Spinal cord (tissue), 10 donors: ENCODE data around the gene RELT. TPM values are rescaled to one million over a fixed set of nuclear protein-coding genes. Genes with fewer than 3 reads are reported as not detected.
"Not testable (repeated sequence)": the region's sequence is repeated elsewhere in the genome, so short reads cannot be mapped to it uniquely, and the experiment has no call there.

ENCODE experiments used
- DNase-seq, 6 donors: peaks; one replicate each; pipeline versions ENCODE4 v3.0.0 to v3.0.0-alpha.2; 2013 to 2015; ENCODE audit warnings: low spot score in 6 of 6, low read depth in 4 of 6
- H3K27ac ChIP-seq: one replicate; pipeline ENCODE4 v1.5.1; 2013; ENCODE audit warnings: low read depth, low read length, control low read depth
- H3K27me3 ChIP-seq: one replicate; pipeline ENCODE4 v1.6.1; 2013; ENCODE audit warnings: low read length; ENCODE audit not compliant: control insufficient read depth, insufficient read depth
- H3K36me3 ChIP-seq: one replicate; pipeline ENCODE4 v1.6.1; 2013; ENCODE audit warnings: low read length; ENCODE audit not compliant: control insufficient read depth, insufficient read depth
- H3K4me1 ChIP-seq: one replicate; pipeline ENCODE4 v1.6.1; 2013; ENCODE audit warnings: low read length; ENCODE audit not compliant: control insufficient read depth, insufficient read depth
- H3K4me3 ChIP-seq: one replicate; pipeline ENCODE4 v1.5.1; 2013; ENCODE audit warnings: low read depth, low read length, control low read depth
- H3K9me3 ChIP-seq: one replicate; pipeline ENCODE4 v1.6.1; 2013; ENCODE audit warnings: low read length; ENCODE audit not compliant: control insufficient read depth, insufficient read depth
- WGBS: methylation state at CpG from one replicate; pipeline ENCODE4 v1.1.5; 2013; ENCODE audit warnings: missing lambda C conversion rate; ENCODE audit not compliant: insufficient coverage; 5-methylcytosine and 5-hydroxymethylcytosine counted together
- polyA plus RNA-seq, 2 donors: library from polyadenylated mRNA; unstranded; fragments of 120-200 nt; gene quantifications; one replicate each; pipeline ENCODE4 v1.2.1, GENCODE V29; 2013; ENCODE audit not compliant: insufficient read length in 2 of 2
- total RNA-seq, 2 donors: library from RNA; depleted of rRNA in 1 of 2; stranded (reverse); fragments of 120-200 nt in 1 of 2; fragments of >200 nt in 1 of 2; gene quantifications; one replicate each; pipeline versions ENCODE4 v1.2.3 to v1.2.4, GENCODE V29; 2013 to 2014
- donor health status: healthy.

Gene RELT
- total and polyA plus RNA-seq, 4 donors: 6.1 to 15.2 (median 9.7) TPM

- WGBS: 91% methylated on average over 2 of the region's 3 CpGs
- no peak for DNase-seq
- H3K4me3 ChIP-seq: no peak overlapping the region
- H3K36me3 ChIP-seq: no peaks in the 10 kb centered on the region
- H3K9me3 ChIP-seq: no peaks in the 10 kb centered on the region
- H3K27ac ChIP-seq: no peak overlapping the region
- H3K27me3 ChIP-seq: no peaks in the 10 kb centered on the region
- peaks cover 10% of the 10 kb centered on the region for H3K4me1 ChIP-seq
Observed at GRCh38 chr11:73423506-73423905, 47.3 kb downstream of the RELT start.

- WGBS: no CpG with 5 or more reads among the region's 1 CpG
- H3K27ac ChIP-seq: no peak overlapping the region
- no peak overlapping the region for H3K4me3 ChIP-seq
- no peaks in the 10 kb centered on the region for H3K9me3 ChIP-seq
- DNase-seq: no peak
- H3K27me3 ChIP-seq: no peaks in the 10 kb centered on the region
- peaks cover 10% of the 10 kb centered on the region for H3K4me1 ChIP-seq
- H3K36me3 ChIP-seq: peaks cover 1% of the 10 kb centered on the region
Observed at GRCh38 chr11:73425108-73425507, 48.9 kb downstream of the RELT start.

- H3K36me3 ChIP-seq: peaks cover 2% of the 10 kb centered on the region
- no peaks in the 10 kb centered on the region for H3K9me3 ChIP-seq
- peak overlapping the region; percentile 45 for H3K27ac ChIP-seq
- no peak overlapping the region for H3K4me3 ChIP-seq
- peaks cover 10% of the 10 kb centered on the region for H3K4me1 ChIP-seq
- H3K27me3 ChIP-seq: no peaks in the 10 kb centered on the region
- 67% methylated on average over 1 of the region's 2 CpGs for WGBS
- DNase-seq: peak in 2 of 6 donors; percentile 22 to 67
Observed at GRCh38 chr11:73426219-73426850, 50.1 kb downstream of the RELT start.

GRCh38 chr11:73428227-73428626 lies 52.0 kb downstream of the RELT start:
- H3K9me3 ChIP-seq: no peaks in the 10 kb centered on the region
- no peak for DNase-seq
- H3K36me3 ChIP-seq: peaks cover 2% of the 10 kb centered on the region
- no peak overlapping the region for H3K27ac ChIP-seq
- H3K27me3 ChIP-seq: no peaks in the 10 kb centered on the region
- H3K4me1 ChIP-seq: peaks cover 10% of the 10 kb centered on the region
- no peak overlapping the region for H3K4me3 ChIP-seq

GRCh38 chr11:73428699-73429098 lies 52.5 kb downstream of the RELT start:
- Histone ChIP-seq H3K36me3 (peaks cover 2% of the 10 kb centered on the region), H3K27ac (no peak overlapping the region), H3K4me1 (peaks cover 10% of the 10 kb centered on the region), H3K9me3 (no peaks in the 10 kb centered on the region), H3K4me3 (no peak overlapping the region), H3K27me3 (no peaks in the 10 kb centered on the region)
- no peak for DNase-seq

GRCh38 chr11:73429121-73429750 lies 53.0 kb downstream of the RELT start:
- 88% methylated on average over 4 of the region's 5 CpGs for WGBS
- no peaks in the 10 kb centered on the region for H3K9me3 ChIP-seq
- no peak overlapping the region for H3K4me3 ChIP-seq
- peaks cover 10% of the 10 kb centered on the region for H3K4me1 ChIP-seq
- H3K27ac ChIP-seq: no peak overlapping the region
- no peak for DNase-seq
- peaks cover 2% of the 10 kb centered on the region for H3K36me3 ChIP-seq
- H3K27me3 ChIP-seq: no peaks in the 10 kb centered on the region

- Histone ChIP-seq H3K4me1 (peaks cover 10% of the 10 kb centered on the region), H3K9me3 (no peaks in the 10 kb centered on the region), H3K36me3 (peaks cover 2% of the 10 kb centered on the region), H3K4me3 (no peak overlapping the region), H3K27me3 (no peaks in the 10 kb centered on the region), H3K27ac (no peak overlapping the region)
- 100% methylated on average over 3 of the region's 4 CpGs for WGBS
- DNase-seq: no peak
Observed at GRCh38 chr11:73430326-73430725, 54.1 kb downstream of the RELT start.

- H3K4me3 ChIP-seq: no peak overlapping the region
- H3K36me3 ChIP-seq: peaks cover 2% of the 10 kb centered on the region
- peak in 2 of 6 donors; percentile 28 to 64 for DNase-seq
- no peak overlapping the region for H3K27ac ChIP-seq
- H3K4me1 ChIP-seq: peaks cover 5% of the 10 kb centered on the region
- no peaks in the 10 kb centered on the region for H3K9me3 ChIP-seq
- H3K27me3 ChIP-seq: no peaks in the 10 kb centered on the region
- whole genome bisulfite sequencing: no CpG with 5 or more reads among the region's 5 CpGs
Observed at GRCh38 chr11:73431396-73431795, 55.2 kb downstream of the RELT start.

- WGBS: 71% methylated on average over 1 of the region's 4 CpGs
- not testable (repeated sequence) for H3K4me1 ChIP-seq
Observed at GRCh38 chr11:73436859-73437258, 60.7 kb downstream of the RELT start.

More at GRCh38 chr11:73436859-73437258, 60.7 kb downstream of the RELT start:
- not testable (repeated sequence) for H3K27ac ChIP-seq, DNase-seq, H3K9me3 ChIP-seq, H3K4me3 ChIP-seq, H3K36me3 ChIP-seq, H3K27me3 ChIP-seq
